ENCODE results near the gene IGHMBP2. TPM values are rescaled to one million over a fixed set of nuclear protein-coding genes. Genes with fewer than 3 reads are reported as not detected.

Gene IGHMBP2
- total and polyA plus RNA-seq, 2 experiments from 2014 or later: 14.3 to 27.7 TPM

GRCh38 chr11:68932933-68933577 is 29.4 kb downstream of the IGHMBP2 start:
- H3K4me3 ChIP-seq: no peak overlapping the region
- no peaks in the 10 kb centered on the region for H3K27me3 ChIP-seq (ENCODE audit: insufficient read depth)
- H3K4me1 ChIP-seq (ENCODE audit: insufficient read depth): no peaks in the 10 kb centered on the region
- DNase-seq (ENCODE audit: low spot score): no peak
- H3K4me1 Mint-ChIP-seq: no peaks in the 10 kb centered on the region
- H2AFZ ChIP-seq: no peak overlapping the region
- peaks cover 5% of the 10 kb centered on the region for H3K27me3 Mint-ChIP-seq (ENCODE audit: insufficient read depth, low read depth, poor library complexity)
- no peak overlapping the region for H3K27ac ChIP-seq (ENCODE audit: low read depth)
- H3K79me2 ChIP-seq (replicated peaks; ENCODE audit: insufficient read depth): no peaks in the 10 kb centered on the region
- H3K36me3 Mint-ChIP-seq (ENCODE audit: low read depth): peaks cover 31% of the 10 kb centered on the region
- peaks cover 3% of the 10 kb centered on the region; the same call in 1 of the 2 replicates for H4K20me1 ChIP-seq (replicated peaks; ENCODE audit: insufficient read depth)
- H3K9me3 Mint-ChIP-seq: no peaks in the 10 kb centered on the region
- no peak overlapping the region for H3K4me3 Mint-ChIP-seq
- H3K9me2 ChIP-seq (ENCODE audit: insufficient read depth): no peaks in the 10 kb centered on the region
- H3K4me2 ChIP-seq: no peak overlapping the region
- H3K36me3 ChIP-seq (ENCODE audit: insufficient read depth): peaks cover 4% of the 10 kb centered on the region; the same call in 1 of the 2 replicates
- TF ChIP-seq POLR2AphosphoS5 (IDR thresholded peaks at IDR 0.05; ENCODE audit: low read depth): no peak
- TF ChIP-seq REST (IDR thresholded peaks at IDR 0.05; ENCODE audit: unreplicated experiment): no peak
- TF ChIP-seq EZH2 (IDR thresholded peaks at IDR 0.05; ENCODE audit: low read depth, unreplicated experiment): no peak
- no peak for TF ChIP-seq NANOG (IDR thresholded peaks at IDR 0.05; ENCODE audit: borderline replicate concordance)
- TF ChIP-seq ZNF331 (CRISPR knock-in tag; IDR thresholded peaks at IDR 0.05; ENCODE audit: low read depth): no peak
- no peak for TF ChIP-seq CREB1 (CRISPR knock-in tag; IDR thresholded peaks at IDR 0.05; ENCODE audit: low read depth)
- TF ChIP-seq STAT1 (IDR thresholded peaks at IDR 0.05; ENCODE audit: unreplicated experiment): no peak
- TF ChIP-seq ZNF462 (CRISPR knock-in tag; IDR thresholded peaks at IDR 0.05): no peak
- TF ChIP-seq EZH2phosphoT487 (IDR thresholded peaks at IDR 0.05; ENCODE audit: unreplicated experiment): no peak
- H3K27ac Mint-ChIP-seq: no peak overlapping the region
- H3F3A ChIP-seq (replicated peaks; ENCODE audit: low read depth): no peaks in the 10 kb centered on the region
- ATAC-seq: no peak
